GM19397 (cell line): ENCODE data around the gene RAD54L.
"Not testable (repeated sequence)": the region's sequence is repeated elsewhere in the genome, so short reads cannot be mapped to it uniquely, and the experiment has no call there.

ENCODE experiments used
- ATAC-seq: cut with Tn5 transposase; IDR thresholded peaks from one replicate; pipeline ENCODE4 v1.9.1; 2021; ENCODE audit warnings: mild to moderate bottlenecking, moderate library complexity; ENCODE audit not compliant: unreplicated experiment

Gene RAD54L

DNA sequence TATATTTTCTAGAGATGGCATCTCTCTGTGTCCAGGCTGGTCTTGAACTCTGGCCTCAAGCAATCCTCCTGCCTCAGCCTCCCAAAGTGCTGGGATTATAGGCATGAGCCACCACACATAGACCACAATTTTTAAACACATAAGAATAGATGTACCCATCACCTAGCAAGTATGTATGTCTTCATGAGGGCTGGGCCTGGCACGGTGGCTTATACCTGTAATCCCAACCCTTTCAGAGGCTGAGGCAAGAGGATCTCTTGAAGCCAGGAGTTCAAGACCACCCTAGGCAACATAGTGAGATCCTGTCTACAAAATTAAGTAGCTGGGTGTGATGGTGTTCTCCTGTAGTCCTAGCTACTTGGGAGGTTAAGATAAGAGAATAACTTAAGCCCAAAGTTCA, 69.8 kb downstream of the RAD54L start:
- no peak for ATAC-seq

DNA sequence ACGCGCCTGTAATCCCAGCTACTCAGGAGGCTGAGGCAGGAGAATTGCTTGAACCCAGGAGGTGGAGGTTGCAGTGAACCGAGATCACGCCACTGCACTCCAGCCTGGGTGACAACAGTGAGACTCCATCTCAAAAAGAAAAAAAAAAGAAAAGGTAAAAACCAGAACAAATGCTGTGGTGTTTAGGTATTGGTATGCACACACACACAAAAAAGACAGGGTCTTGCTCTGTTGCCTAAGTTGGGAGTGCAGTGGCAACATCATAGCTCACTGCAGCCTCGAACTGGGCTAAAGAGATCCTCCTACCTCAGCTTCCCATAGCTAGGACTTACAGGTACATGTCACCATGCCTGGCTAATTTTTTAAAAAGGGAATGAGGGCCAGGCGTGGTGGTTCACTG, 71.7 kb downstream of the RAD54L start:
- not testable (repeated sequence) for ATAC-seq

DNA sequence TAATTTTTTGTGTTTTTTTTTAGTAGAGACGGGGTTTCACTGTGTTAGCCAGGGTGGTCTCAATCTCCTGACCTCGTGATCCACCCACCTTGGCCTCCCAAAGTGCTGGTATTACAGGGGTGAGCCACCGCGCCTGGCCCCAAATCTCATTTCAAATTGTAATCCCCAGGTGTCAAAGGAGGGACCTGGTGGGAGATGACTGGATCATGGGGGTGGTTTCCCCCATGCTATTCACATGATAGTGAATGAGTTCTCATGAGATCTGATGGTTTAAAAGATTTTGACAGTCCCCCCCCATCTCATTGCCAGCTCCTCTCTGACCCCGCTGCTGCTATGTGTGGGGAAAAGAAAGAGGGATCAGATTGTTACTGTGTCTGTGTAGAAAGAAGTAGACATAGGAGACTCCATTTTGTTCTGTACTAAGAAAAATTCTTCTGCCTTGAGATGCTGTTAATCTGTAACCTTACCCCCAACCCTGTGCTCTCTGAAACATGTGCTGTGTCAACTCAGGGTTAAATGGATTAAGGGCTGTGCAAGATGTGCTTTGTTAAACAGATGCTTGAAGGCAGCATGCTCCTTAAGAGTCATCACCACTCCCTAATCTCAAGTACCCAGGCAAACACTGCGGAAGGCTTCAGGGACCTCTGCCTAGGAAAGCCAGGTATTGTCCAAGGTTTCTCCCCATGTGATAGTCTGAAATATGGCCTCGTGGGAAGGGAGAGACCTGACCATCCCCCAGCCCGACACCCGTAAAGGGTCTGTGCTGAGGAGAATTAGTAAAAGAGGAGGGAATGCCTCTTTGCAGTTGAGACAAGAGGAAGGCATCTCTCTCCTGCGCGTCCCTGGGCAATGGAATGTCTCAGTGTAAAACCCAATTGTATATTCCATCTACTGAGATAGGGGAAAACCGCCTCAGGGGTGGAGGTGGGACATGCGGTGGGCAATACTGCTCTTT, 72.7 kb downstream of the RAD54L start:
- ATAC-seq, result not testable (repeated sequence)

DNA sequence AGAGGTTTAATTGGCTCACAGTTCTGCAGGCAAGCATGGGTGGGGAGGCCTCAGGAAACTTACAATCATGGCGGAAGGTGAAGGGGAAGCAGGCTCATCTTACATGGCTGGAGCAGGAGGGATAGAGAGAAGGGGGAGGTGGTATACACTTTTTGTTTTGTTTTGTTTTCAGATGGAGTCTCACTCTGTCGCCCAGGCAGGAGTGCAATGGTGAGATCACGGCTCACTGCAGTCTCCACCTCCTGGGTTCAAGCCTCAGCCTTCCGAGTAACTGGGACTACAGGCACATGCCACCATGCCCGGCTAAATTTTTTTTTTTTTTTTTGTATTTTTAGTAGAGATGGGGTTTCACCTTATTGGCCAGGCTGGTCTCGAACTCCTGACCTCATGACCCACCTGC, 74.6 kb downstream of the RAD54L start:
- ATAC-seq, result not testable (repeated sequence)

DNA sequence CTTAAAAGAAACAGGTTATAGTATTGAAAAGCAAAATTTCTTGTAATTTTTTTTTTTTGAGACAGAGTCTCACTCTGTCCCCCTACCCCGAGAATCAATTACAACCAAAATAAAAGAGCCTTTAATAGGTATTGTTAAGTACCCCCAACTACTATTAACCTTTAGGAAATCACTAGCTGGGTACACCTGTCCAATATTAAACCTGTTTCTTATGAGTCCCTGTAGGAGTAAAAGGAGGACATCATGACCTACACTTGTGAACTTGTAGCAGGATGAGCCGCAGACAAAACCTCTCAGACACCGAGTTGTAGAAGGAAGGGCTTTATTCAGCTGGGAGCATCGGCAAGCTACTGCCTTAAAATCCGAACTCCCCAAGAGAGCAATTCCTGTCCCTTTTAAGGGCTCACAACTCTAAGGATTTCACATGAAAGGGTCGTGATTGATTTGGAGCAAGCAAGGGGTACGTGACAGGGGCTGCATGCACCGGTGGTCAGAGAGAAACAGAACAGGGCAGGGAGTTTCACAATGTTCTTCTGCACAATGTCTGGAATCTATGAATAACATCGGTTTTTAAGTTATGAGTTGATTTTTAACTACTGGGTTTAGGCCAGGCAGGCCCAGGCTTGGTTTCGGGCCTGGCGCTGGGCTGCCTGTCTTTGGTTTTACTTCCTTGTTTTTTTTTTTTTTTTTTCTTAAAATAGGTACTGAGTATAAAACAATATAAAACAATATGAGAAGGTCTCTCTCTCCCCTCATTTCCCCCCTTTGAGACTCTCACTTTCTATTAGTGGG, 77.9 kb downstream of the RAD54L start:
- not testable (repeated sequence) for ATAC-seq
